GM23338 (cell line): Measurements from ENCODE around the gene NFKBIB. TPM values are rescaled to one million over a fixed set of nuclear protein-coding genes. Genes with fewer than 3 reads are reported as not detected.
A peak's percentile ranks its signal among the peaks of the same experiment; 100 is the strongest.

Source experiments
- ATAC-seq: fragments of 200-7000 bp; cut with Tn5 transposase; 3 replicates; pipeline ENCODE4 v1.9.1; 2020
- DNase-seq: peaks from one replicate; pipeline ENCODE4 v3.0.0-alpha.2; 2015; ENCODE audit warnings: low spot score
- H2AFZ ChIP-seq: fragments of 200-600 bp; sonication (generic); 2 replicates; pipeline ENCODE4 v1.8.0; 2016; ENCODE audit warnings: antibody characterized with exemption, mild to moderate bottlenecking, moderate library complexity
- H3F3A ChIP-seq: fragments of 200-600 bp; sonication (generic); replicated peaks from 2 replicates; pipeline ENCODE4 v1.8.0; 2017; ENCODE audit warnings: antibody characterized with exemption, mixed run types, low read depth
- H3K27ac ChIP-seq: fragments of 200-600 bp; sonication (generic); 2 replicates; pipeline ENCODE4 v1.6.1; 2016; ENCODE audit warnings: low read depth
- H3K27me3 ChIP-seq: fragments of 200-600 bp; sonication (generic); 2 replicates; pipeline ENCODE4 v1.8.0; 2016; ENCODE audit warnings: mild to moderate bottlenecking, mixed run types, moderate library complexity; ENCODE audit not compliant: insufficient read depth
- H3K36me3 ChIP-seq: fragments of 200-600 bp; sonication (generic); 2 replicates; pipeline ENCODE4 v1.8.0; 2016; ENCODE audit warnings: mild to moderate bottlenecking; ENCODE audit not compliant: insufficient read depth
- H3K4me1 ChIP-seq: fragments of 200-600 bp; sonication (generic); 2 replicates; pipeline ENCODE4 v1.8.0; 2016; ENCODE audit warnings: mild to moderate bottlenecking, moderate library complexity; ENCODE audit not compliant: insufficient read depth
- H3K4me2 ChIP-seq: fragments of 200-600 bp; sonication (generic); 2 replicates; pipeline ENCODE4 v1.7.1; 2017; ENCODE audit warnings: mixed run types
- H3K4me3 ChIP-seq: fragments of 200-600 bp; sonication (generic); 2 replicates; pipeline ENCODE4 v1.6.1; 2016; ENCODE audit warnings: mixed run types
- H3K79me2 ChIP-seq: fragments of 200-600 bp; sonication (generic); replicated peaks from 2 replicates; pipeline ENCODE4 v1.8.0; 2017; ENCODE audit warnings: mild to moderate bottlenecking; ENCODE audit not compliant: insufficient read depth
- H3K9me2 ChIP-seq: fragments of 200-600 bp; sonication (generic); 2 replicates; pipeline ENCODE4 v1.8.0; 2017; ENCODE audit not compliant: insufficient read depth
- H4K20me1 ChIP-seq: fragments of 200-600 bp; sonication (generic); replicated peaks from 2 replicates; pipeline ENCODE4 v1.8.0; 2017; ENCODE audit warnings: mild to moderate bottlenecking; ENCODE audit not compliant: insufficient read depth
- H3K27ac Mint-ChIP-seq: 2 replicates; pipeline ENCODE4 v1.8.0; 2020; ENCODE audit warnings: inconsistent platforms, mild to moderate bottlenecking, moderate library complexity, mixed read lengths
- H3K27me3 Mint-ChIP-seq: 3 replicates; pipeline ENCODE4 v1.8.0; 2022; ENCODE audit warnings: low read depth, mild to moderate bottlenecking, moderate library complexity, mixed read lengths, inconsistent platforms; ENCODE audit not compliant: insufficient read depth, poor library complexity
- H3K36me3 Mint-ChIP-seq: 3 replicates; pipeline ENCODE4 v1.8.0; 2021; ENCODE audit warnings: low read depth, mild to moderate bottlenecking, inconsistent platforms, moderate library complexity, mixed read lengths
- H3K4me1 Mint-ChIP-seq: 3 replicates; pipeline ENCODE4 v1.8.0; 2020; ENCODE audit warnings: mild to moderate bottlenecking, inconsistent platforms, mixed read lengths
- H3K4me3 Mint-ChIP-seq: 3 replicates; pipeline ENCODE4 v1.8.0; 2021; ENCODE audit warnings: moderate library complexity, mild to moderate bottlenecking, inconsistent platforms, mixed read lengths
- H3K9me3 Mint-ChIP-seq: 3 replicates; pipeline ENCODE4 v1.8.0; 2020; ENCODE audit warnings: moderate library complexity, mild to moderate bottlenecking, inconsistent platforms, mixed read lengths
- CREB1 ChIP-seq: fragments of 250-450 bp; sonication (Bioruptor Pico); IDR thresholded peaks from 2 replicates; pipeline ENCODE4 v1.5.0; 2020; ENCODE audit warnings: low read depth, mild to moderate bottlenecking, moderate library complexity
- ETS1 ChIP-seq: IDR thresholded peaks from 2 replicates; pipeline ENCODE4 v1.6.1; 2016; ENCODE audit warnings: antibody characterized with exemption
- EZH2 ChIP-seq: fragments of 200-600 bp; sonication (generic); IDR thresholded peaks from one replicate; pipeline ENCODE4 v1.8.0; 2017; ENCODE audit warnings: antibody characterized with exemption, mild to moderate bottlenecking, low read depth; ENCODE audit not compliant: unreplicated experiment
- EZH2phosphoT487 ChIP-seq: fragments of 200-600 bp; sonication (generic); IDR thresholded peaks from one replicate; pipeline ENCODE4 v1.8.1; 2018; ENCODE audit warnings: antibody characterized with exemption; ENCODE audit not compliant: unreplicated experiment
- JUNB ChIP-seq: IDR thresholded peaks from one replicate; pipeline ENCODE4 v1.6.1; 2016; ENCODE audit warnings: antibody characterized with exemption; ENCODE audit not compliant: unreplicated experiment
- NANOG ChIP-seq: IDR thresholded peaks from 2 replicates; pipeline ENCODE4 v1.6.1; 2016; ENCODE audit warnings: antibody characterized with exemption, borderline replicate concordance
- POLR2AphosphoS5 ChIP-seq: IDR thresholded peaks from 2 replicates; pipeline ENCODE4 v1.6.1; 2016; ENCODE audit warnings: antibody characterized with exemption, low read depth
- ZNF114 ChIP-seq: fragments of 250-450 bp; sonication (Bioruptor Pico); IDR thresholded peaks from 2 replicates; pipeline ENCODE4 v1.5.0; 2020; ENCODE audit warnings: mild to moderate bottlenecking, moderate library complexity
- long read RNA-seq: library from polyadenylated mRNA; unstranded; transcript quantifications from one replicate; pipeline ENCODE4 v2.0.0, GENCODE V29; 2020; ENCODE audit not compliant: unreplicated experiment
- polyA plus RNA-seq: library from polyadenylated mRNA; unstranded; fragments of >200 nt; fragmentation: Nextera tagmentation; extraction: Ambion mirVana; gene quantifications from 2 replicates; pipeline ENCODE4 v1.2.1, GENCODE V29; 2016
- total RNA-seq: library from RNA; depleted of rRNA; stranded (reverse); fragments of >200 nt; shearing (Covaris generic); gene quantifications from 2 replicates; pipeline ENCODE4 v1.2.3, GENCODE V29; 2014; rRNA removed
- TF ChIP-seq, protein P1 (sequence below): IDR thresholded peaks from one replicate; pipeline ENCODE4 v1.6.1; 2018; ENCODE audit warnings: antibody characterized with exemption; ENCODE audit not compliant: unreplicated experiment

NFKBIB gene
- total RNA-seq = 37.0 and 39.6 TPM in 2 replicates
- 37.7 and 39.5 TPM in 2 replicates for polyA plus RNA-seq
- long read RNA-seq, transcript NFKBIB-201 (6 exons, 1,159 nt) = major isoform, 11 of 25 reads
- long read RNA-seq, transcript NFKBIB-204 (5 exons, 1,929 nt) = minor isoform, 10 of 25 reads
- long read RNA-seq, partial matches to known transcripts = 0 of 25 reads
- long read RNA-seq, other reads (novel, unspliced or antisense) = 2 of 25 reads

DNA sequence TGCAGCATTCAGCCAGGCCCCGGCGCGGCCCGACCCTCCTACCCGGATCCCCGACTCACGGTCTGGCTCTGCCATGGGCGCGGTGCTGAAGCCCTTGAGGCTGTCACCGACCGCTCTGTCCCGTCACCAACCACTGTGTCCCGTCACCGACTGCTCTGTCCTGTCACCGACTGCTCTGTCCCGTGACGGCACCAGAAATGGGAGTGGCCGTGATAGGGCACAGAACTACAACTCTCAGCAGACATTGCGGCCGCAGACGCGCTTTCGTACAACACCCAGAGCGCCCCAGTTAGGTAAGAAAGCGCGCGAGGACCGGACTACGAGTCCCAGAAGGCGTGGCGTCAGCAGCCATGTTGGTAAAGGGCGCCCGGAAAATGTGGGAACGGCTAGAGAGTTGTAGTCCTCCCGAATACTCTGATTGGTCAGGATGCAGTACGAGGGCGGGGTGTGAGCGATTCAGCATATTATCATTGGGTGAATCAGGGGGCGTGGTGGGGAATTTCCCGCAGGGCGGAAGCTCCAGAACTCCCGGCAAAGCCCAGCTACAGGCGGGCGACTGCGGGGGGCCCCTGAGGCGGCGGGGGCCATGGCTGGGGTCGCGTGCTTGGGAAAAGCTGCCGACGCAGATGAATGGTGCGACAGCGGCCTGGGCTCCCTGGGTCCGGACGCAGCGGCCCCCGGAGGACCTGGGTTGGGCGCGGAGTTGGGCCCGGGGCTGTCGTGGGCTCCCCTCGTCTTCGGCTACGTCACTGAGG lies at the start of gene NFKBIB, which contains the start of gene SIRT2:
TSS of gene NFKBIB (plus strand) at position 523 of the 755 bp plus-strand sequence. CDS start at position 587, 64 bp downstream.
TSS of gene SIRT2 (minus strand) at position 172 of the 755 bp plus-strand sequence. CDS start at position 75, 97 bp downstream.
- ATAC-seq (peak; percentile 95), DNase-seq (peak; percentile 100)
- peak within 1 kb of the TSS; percentile 81 for H3K4me2 ChIP-seq
- peak within 1 kb of the TSS; percentile 99 for H2AFZ ChIP-seq
- peaks cover 23% of the 10 kb centered on the region for H3K79me2 ChIP-seq
- peaks cover 13% of the 10 kb centered on the region for H3K27me3 Mint-ChIP-seq
- H3K27ac Mint-ChIP-seq = peak within 1 kb of the TSS; percentile 93
- peaks cover 3% of the 10 kb centered on the region; the same call in 2 of the 3 replicates for H3K36me3 Mint-ChIP-seq
- H3K27ac ChIP-seq = 0 out of 2 replicates have a peak within 1 kb of the TSS, but pooled peaks have one; percentile 29
- H3K9me3 Mint-ChIP-seq = peaks cover 3% of the 10 kb centered on the region; the same call in 2 of the 3 replicates
- H3K4me3 ChIP-seq = peak within 1 kb of the TSS; percentile 68
- H3K36me3 ChIP-seq = no peaks in the 10 kb centered on the region
- no peaks in the 10 kb centered on the region for H3K9me2 ChIP-seq
- no peaks in the 10 kb centered on the region for H4K20me1 ChIP-seq
- peaks cover 14% of the 10 kb centered on the region for H3K4me1 ChIP-seq
- peaks cover 11% of the 10 kb centered on the region for H3K4me1 Mint-ChIP-seq
- H3K4me3 Mint-ChIP-seq = peak within 1 kb of the TSS; percentile 87
- no peak for TF ChIP-seq EZH2phosphoT487
- no peak for TF ChIP-seq EZH2
- no peak for TF ChIP-seq JUNB
- peak; percentile 99 for TF ChIP-seq ETS1
- TF ChIP-seq ZNF114 (CRISPR knock-in tag) = no peak
- peak; percentile 46; the same call in 1 of the 2 replicates for TF ChIP-seq POLR2AphosphoS5
- 0 out of 2 replicates have a peak, but pooled peaks have one; percentile 12 for TF ChIP-seq NANOG
- TF ChIP-seq CREB1 = peak; percentile 95
- TF ChIP-seq, protein P1, sequence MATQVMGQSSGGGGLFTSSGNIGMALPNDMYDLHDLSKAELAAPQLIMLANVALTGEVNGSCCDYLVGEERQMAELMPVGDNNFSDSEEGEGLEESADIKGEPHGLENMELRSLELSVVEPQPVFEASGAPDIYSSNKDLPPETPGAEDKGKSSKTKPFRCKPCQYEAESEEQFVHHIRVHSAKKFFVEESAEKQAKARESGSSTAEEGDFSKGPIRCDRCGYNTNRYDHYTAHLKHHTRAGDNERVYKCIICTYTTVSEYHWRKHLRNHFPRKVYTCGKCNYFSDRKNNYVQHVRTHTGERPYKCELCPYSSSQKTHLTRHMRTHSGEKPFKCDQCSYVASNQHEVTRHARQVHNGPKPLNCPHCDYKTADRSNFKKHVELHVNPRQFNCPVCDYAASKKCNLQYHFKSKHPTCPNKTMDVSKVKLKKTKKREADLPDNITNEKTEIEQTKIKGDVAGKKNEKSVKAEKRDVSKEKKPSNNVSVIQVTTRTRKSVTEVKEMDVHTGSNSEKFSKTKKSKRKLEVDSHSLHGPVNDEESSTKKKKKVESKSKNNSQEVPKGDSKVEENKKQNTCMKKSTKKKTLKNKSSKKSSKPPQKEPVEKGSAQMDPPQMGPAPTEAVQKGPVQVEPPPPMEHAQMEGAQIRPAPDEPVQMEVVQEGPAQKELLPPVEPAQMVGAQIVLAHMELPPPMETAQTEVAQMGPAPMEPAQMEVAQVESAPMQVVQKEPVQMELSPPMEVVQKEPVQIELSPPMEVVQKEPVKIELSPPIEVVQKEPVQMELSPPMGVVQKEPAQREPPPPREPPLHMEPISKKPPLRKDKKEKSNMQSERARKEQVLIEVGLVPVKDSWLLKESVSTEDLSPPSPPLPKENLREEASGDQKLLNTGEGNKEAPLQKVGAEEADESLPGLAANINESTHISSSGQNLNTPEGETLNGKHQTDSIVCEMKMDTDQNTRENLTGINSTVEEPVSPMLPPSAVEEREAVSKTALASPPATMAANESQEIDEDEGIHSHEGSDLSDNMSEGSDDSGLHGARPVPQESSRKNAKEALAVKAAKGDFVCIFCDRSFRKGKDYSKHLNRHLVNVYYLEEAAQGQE = no peak
- H3K27me3 ChIP-seq = peaks cover 11% of the 10 kb centered on the region
- no peaks in the 10 kb centered on the region for H3F3A ChIP-seq
